Trophoblast cell (in vitro differentiated cells and primary cell): ENCODE measurements around the gene ZNF486.
"Not testable (repeated sequence)": the region's sequence is repeated elsewhere in the genome, so short reads cannot be mapped to it uniquely, and the experiment has no call there.

Experiments
- DNase-seq, 2 donors: peaks; one replicate each; pipeline ENCODE4 v3.0.0-alpha.2; 2016
- H2AFZ ChIP-seq: 2 replicates; pipeline ENCODE4 v1.6.1; 2013; ENCODE audit warnings: low read length, moderate library complexity, mild to moderate bottlenecking; ENCODE audit not compliant: insufficient read depth, poor library complexity
- H2AK5ac ChIP-seq: 2 replicates; pipeline ENCODE4 v1.6.1; 2013; ENCODE audit warnings: mild to moderate bottlenecking, low read length
- H2BK120ac ChIP-seq: 2 replicates; pipeline ENCODE4 v1.6.1; 2013; ENCODE audit warnings: low read length, mild to moderate bottlenecking, moderate library complexity; ENCODE audit not compliant: insufficient read depth, poor library complexity
- H2BK12ac ChIP-seq: 2 replicates; pipeline ENCODE4 v1.6.1; 2013; ENCODE audit warnings: mild to moderate bottlenecking, low read length, moderate library complexity
- H2BK5ac ChIP-seq: 2 replicates; pipeline ENCODE4 v1.6.1; 2013; ENCODE audit warnings: low read length, low read depth, moderate library complexity, mild to moderate bottlenecking; ENCODE audit not compliant: poor library complexity
- H3K14ac ChIP-seq: 2 replicates; pipeline ENCODE4 v1.6.1; 2013; ENCODE audit warnings: mild to moderate bottlenecking, low read length
- H3K18ac ChIP-seq: 2 replicates; pipeline ENCODE4 v1.6.1; 2013; ENCODE audit warnings: mild to moderate bottlenecking, low read length
- H3K23ac ChIP-seq: 2 replicates; pipeline ENCODE4 v1.6.1; 2013; ENCODE audit warnings: low read length
- H3K27ac ChIP-seq: 2 replicates; pipeline ENCODE4 v1.5.1; 2013; ENCODE audit warnings: low read depth, mild to moderate bottlenecking, inconsistent platforms, low read length, moderate library complexity
- H3K27me3 ChIP-seq: 2 replicates; pipeline ENCODE4 v1.6.1; 2013; ENCODE audit warnings: inconsistent platforms, mild to moderate bottlenecking, low read length, moderate library complexity; ENCODE audit not compliant: insufficient read depth
- H3K36me3 ChIP-seq, 2 experiments: 1 replicate in 1 of 2; 2 replicates in 1 of 2; pipeline ENCODE4 v1.6.1; 2013; ENCODE audit warnings: low read length in 2 of 2, mild to moderate bottlenecking in 2 of 2, moderate library complexity in 1 of 2; ENCODE audit not compliant: insufficient read depth in 2 of 2, control insufficient read depth in 1 of 2
- H3K4ac ChIP-seq: 2 replicates; pipeline ENCODE4 v1.6.1; 2013; ENCODE audit warnings: low read depth, mild to moderate bottlenecking, low read length, moderate library complexity
- H3K4me1 ChIP-seq, 2 experiments: 1 replicate in 1 of 2; 2 replicates in 1 of 2; pipeline ENCODE4 v1.6.1; 2013; ENCODE audit warnings: low read length in 2 of 2, mild to moderate bottlenecking in 2 of 2, moderate library complexity in 1 of 2; ENCODE audit not compliant: insufficient read depth in 2 of 2, control insufficient read depth in 1 of 2
- H3K4me2 ChIP-seq: 2 replicates; pipeline ENCODE4 v1.6.1; 2013; ENCODE audit warnings: inconsistent platforms, mild to moderate bottlenecking, low read length, moderate library complexity
- H3K4me3 ChIP-seq: 2 replicates; pipeline ENCODE4 v1.5.1; 2013; ENCODE audit warnings: mild to moderate bottlenecking, low read depth, low read length, inconsistent platforms
- H3K79me1 ChIP-seq: one replicate; pipeline ENCODE4 v1.6.1; 2013; ENCODE audit warnings: low read length
- H3K79me2 ChIP-seq: 2 replicates; pipeline ENCODE4 v1.6.1; 2013; ENCODE audit warnings: low read length, mild to moderate bottlenecking; ENCODE audit not compliant: control insufficient read depth, insufficient read depth, poor library complexity
- H3K9ac ChIP-seq: 2 replicates; pipeline ENCODE4 v1.6.1; 2013; ENCODE audit warnings: mild to moderate bottlenecking, low read length
- H3K9me3 ChIP-seq: 2 replicates; pipeline ENCODE4 v1.6.1; 2013; ENCODE audit warnings: low read depth, mild to moderate bottlenecking, control low read depth, inconsistent platforms, low read length; ENCODE audit not compliant: insufficient read depth
- H4K12ac ChIP-seq: 2 replicates; pipeline ENCODE4 v1.6.1; 2013; ENCODE audit warnings: low read depth, mild to moderate bottlenecking, low read length, moderate library complexity
- H4K8ac ChIP-seq: 2 replicates; pipeline ENCODE4 v1.6.1; 2013; ENCODE audit warnings: low read depth, mild to moderate bottlenecking, low read length, moderate library complexity
- H4K91ac ChIP-seq: one replicate; pipeline ENCODE4 v1.6.1; 2013; ENCODE audit warnings: low read depth, mild to moderate bottlenecking, low read length, moderate library complexity
- WGBS: extraction: QIAGEN DNeasy Blood & Tissue Kit; methylation state at CpG from one replicate; pipeline ENCODE4 v1.1.7; 2013; ENCODE audit warnings: missing lambda C conversion rate; ENCODE audit not compliant: insufficient read length, insufficient coverage; ENCODE audit errors: extremely low coverage; 5-methylcytosine and 5-hydroxymethylcytosine counted together

The ZNF486 gene

GRCh38 chr19:20167651-20168122 lies 673 bp downstream of the ZNF486 start:
- Histone ChIP-seq H3K14ac (peak overlapping the region; percentile 52), H3K79me2 (peaks cover 16% of the 10 kb centered on the region), H3K27me3 (no peaks in the 10 kb centered on the region), H4K91ac (peak overlapping the region; percentile 62), H3K4me1 (peaks cover 0 to 11% of the 10 kb centered on the region in 2 experiments), H2BK12ac (no peak overlapping the region), H2AK5ac (peak overlapping the region; percentile 6), H2BK120ac (no peak overlapping the region), H3K79me1 (peaks cover 5% of the 10 kb centered on the region), H4K12ac (peak overlapping the region; percentile 61), H3K4me2 (peak overlapping the region; percentile 56), H3K4ac (peak overlapping the region; percentile 92), H3K23ac (no peak overlapping the region), H4K8ac (peak overlapping the region; percentile 81), H3K18ac (peak overlapping the region; percentile 66), H2AFZ (peak overlapping the region; percentile 42), H3K36me3 (peaks cover 13 to 16% of the 10 kb centered on the region in 2 experiments), H3K27ac (peak overlapping the region; percentile 71), H3K9me3 (no peaks in the 10 kb centered on the region), H2BK5ac (peak overlapping the region; percentile 69), H3K9ac (peak overlapping the region; percentile 69), H3K4me3 (peak overlapping the region; percentile 85)
- DNase-seq = peak in 1 of 2 donors; percentile 61
- WGBS = no CpG with 5 or more reads among the region's 22 CpGs

GRCh38 chr19:20171285-20171684 lies 4.3 kb downstream of the ZNF486 start:
- peak overlapping the region; percentile 58 for H3K4ac ChIP-seq
- H2BK120ac ChIP-seq = no peak overlapping the region
- H3K18ac ChIP-seq = no peak overlapping the region
- peaks cover 17% of the 10 kb centered on the region for H3K79me2 ChIP-seq
- H4K91ac ChIP-seq = no peak overlapping the region
- H4K12ac ChIP-seq = no peak overlapping the region
- H3K9me3 ChIP-seq = peaks cover 3% of the 10 kb centered on the region
- no peak overlapping the region for H2AFZ ChIP-seq
- no peak overlapping the region for H2BK12ac ChIP-seq
- no peak overlapping the region for H3K9ac ChIP-seq
- peaks cover 0 to 11% of the 10 kb centered on the region in 2 experiments for H3K4me1 ChIP-seq
- no peak overlapping the region for H3K23ac ChIP-seq
- H3K36me3 ChIP-seq = peaks cover 23 to 24% of the 10 kb centered on the region in 2 experiments
- no peak overlapping the region for H3K4me3 ChIP-seq
- no peak overlapping the region for H3K14ac ChIP-seq
- H3K4me2 ChIP-seq = no peak overlapping the region
- H4K8ac ChIP-seq = no peak overlapping the region
- no CpG with 5 or more reads among the region's 3 CpGs for WGBS
- H2AK5ac ChIP-seq = no peak overlapping the region
- H2BK5ac ChIP-seq = no peak overlapping the region
- peaks cover 5% of the 10 kb centered on the region for H3K79me1 ChIP-seq
- peak in 1 of 2 donors; percentile 28 for DNase-seq
- no peaks in the 10 kb centered on the region for H3K27me3 ChIP-seq
- no peak overlapping the region for H3K27ac ChIP-seq

- H3K4ac ChIP-seq = peak overlapping the region; percentile 69
- not testable (repeated sequence) for H4K12ac ChIP-seq, H3K9ac ChIP-seq, H3K79me2 ChIP-seq, H3K4me1 ChIP-seq, H4K8ac ChIP-seq, H2BK5ac ChIP-seq, H3K27me3 ChIP-seq, H4K91ac ChIP-seq, H2BK120ac ChIP-seq, H3K27ac ChIP-seq, H2AK5ac ChIP-seq, H3K4me3 ChIP-seq, H2BK12ac ChIP-seq, H2AFZ ChIP-seq, DNase-seq, H3K79me1 ChIP-seq, H3K23ac ChIP-seq, H3K9me3 ChIP-seq, H3K18ac ChIP-seq, H3K14ac ChIP-seq, H3K4me2 ChIP-seq
- no CpG with 5 or more reads among the region's 28 CpGs for WGBS
- peaks cover 19 to 27% of the 10 kb centered on the region in 2 experiments for H3K36me3 ChIP-seq
Measured at GRCh38 chr19:20175848-20176247, 8.8 kb downstream of the ZNF486 start.

DNA sequence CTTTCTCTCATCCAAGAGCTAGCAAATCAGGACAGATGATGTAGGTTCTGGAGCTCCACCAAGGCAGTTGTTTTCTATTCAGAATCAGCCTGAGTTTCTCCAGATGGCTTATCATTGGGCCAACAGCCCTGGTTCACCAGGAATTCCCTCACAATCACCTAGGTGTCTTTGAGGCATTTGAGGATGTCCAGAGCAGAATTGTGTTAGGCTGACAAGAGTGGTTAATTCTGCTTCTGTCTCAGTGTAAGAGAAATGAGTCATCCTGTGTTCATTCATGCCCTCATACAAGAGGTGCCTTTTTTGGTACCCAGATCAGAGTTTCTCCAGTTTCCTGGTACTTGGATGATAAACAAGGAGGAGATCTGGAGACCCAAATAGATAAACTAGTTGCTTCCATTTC lies 12.9 kb downstream of the ZNF486 start:
- not testable (repeated sequence) for DNase-seq, H3K4me2 ChIP-seq, H3K4me3 ChIP-seq, H4K8ac ChIP-seq, H4K91ac ChIP-seq, H3K14ac ChIP-seq, H4K12ac ChIP-seq, H3K27ac ChIP-seq, H2BK12ac ChIP-seq, H3K9me3 ChIP-seq, H3K4me1 ChIP-seq, H3K27me3 ChIP-seq, H3K23ac ChIP-seq, H2BK120ac ChIP-seq, H3K9ac ChIP-seq, H2AK5ac ChIP-seq, H2BK5ac ChIP-seq, H3K79me1 ChIP-seq, H2AFZ ChIP-seq, H3K79me2 ChIP-seq, H3K4ac ChIP-seq, H3K18ac ChIP-seq
- H3K36me3 ChIP-seq = peaks cover 10 to 12% of the 10 kb centered on the region in 2 experiments
